GM12801 (cell line): ENCODE data around the gene METTL17.
"Not testable (repeated sequence)": the region's sequence is repeated elsewhere in the genome, so short reads cannot be mapped to it uniquely, and the experiment has no call there.

Experiments
- TF ChIP-seq, protein P1 (sequence below): IDR thresholded peaks from one replicate; pipeline ENCODE4 v1.5.1; 2011; ENCODE audit warnings: control low read depth; ENCODE audit not compliant: insufficient read length; ENCODE audit errors: extremely low read depth

The METTL17 gene, protein sequence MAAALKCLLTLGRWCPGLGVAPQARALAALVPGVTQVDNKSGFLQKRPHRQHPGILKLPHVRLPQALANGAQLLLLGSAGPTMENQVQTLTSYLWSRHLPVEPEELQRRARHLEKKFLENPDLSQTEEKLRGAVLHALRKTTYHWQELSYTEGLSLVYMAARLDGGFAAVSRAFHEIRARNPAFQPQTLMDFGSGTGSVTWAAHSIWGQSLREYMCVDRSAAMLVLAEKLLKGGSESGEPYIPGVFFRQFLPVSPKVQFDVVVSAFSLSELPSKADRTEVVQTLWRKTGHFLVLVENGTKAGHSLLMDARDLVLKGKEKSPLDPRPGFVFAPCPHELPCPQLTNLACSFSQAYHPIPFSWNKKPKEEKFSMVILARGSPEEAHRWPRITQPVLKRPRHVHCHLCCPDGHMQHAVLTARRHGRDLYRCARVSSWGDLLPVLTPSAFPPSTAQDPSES

GRCh38 chr14:20989787-20990600, at the start of gene METTL17:
TSS of gene METTL17 (plus strand) at chr14:20989980. CDS start at chr14:20990003, 23 bp downstream.
- TF ChIP-seq, protein P1, sequence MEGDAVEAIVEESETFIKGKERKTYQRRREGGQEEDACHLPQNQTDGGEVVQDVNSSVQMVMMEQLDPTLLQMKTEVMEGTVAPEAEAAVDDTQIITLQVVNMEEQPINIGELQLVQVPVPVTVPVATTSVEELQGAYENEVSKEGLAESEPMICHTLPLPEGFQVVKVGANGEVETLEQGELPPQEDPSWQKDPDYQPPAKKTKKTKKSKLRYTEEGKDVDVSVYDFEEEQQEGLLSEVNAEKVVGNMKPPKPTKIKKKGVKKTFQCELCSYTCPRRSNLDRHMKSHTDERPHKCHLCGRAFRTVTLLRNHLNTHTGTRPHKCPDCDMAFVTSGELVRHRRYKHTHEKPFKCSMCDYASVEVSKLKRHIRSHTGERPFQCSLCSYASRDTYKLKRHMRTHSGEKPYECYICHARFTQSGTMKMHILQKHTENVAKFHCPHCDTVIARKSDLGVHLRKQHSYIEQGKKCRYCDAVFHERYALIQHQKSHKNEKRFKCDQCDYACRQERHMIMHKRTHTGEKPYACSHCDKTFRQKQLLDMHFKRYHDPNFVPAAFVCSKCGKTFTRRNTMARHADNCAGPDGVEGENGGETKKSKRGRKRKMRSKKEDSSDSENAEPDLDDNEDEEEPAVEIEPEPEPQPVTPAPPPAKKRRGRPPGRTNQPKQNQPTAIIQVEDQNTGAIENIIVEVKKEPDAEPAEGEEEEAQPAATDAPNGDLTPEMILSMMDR, result no peak

DNA sequence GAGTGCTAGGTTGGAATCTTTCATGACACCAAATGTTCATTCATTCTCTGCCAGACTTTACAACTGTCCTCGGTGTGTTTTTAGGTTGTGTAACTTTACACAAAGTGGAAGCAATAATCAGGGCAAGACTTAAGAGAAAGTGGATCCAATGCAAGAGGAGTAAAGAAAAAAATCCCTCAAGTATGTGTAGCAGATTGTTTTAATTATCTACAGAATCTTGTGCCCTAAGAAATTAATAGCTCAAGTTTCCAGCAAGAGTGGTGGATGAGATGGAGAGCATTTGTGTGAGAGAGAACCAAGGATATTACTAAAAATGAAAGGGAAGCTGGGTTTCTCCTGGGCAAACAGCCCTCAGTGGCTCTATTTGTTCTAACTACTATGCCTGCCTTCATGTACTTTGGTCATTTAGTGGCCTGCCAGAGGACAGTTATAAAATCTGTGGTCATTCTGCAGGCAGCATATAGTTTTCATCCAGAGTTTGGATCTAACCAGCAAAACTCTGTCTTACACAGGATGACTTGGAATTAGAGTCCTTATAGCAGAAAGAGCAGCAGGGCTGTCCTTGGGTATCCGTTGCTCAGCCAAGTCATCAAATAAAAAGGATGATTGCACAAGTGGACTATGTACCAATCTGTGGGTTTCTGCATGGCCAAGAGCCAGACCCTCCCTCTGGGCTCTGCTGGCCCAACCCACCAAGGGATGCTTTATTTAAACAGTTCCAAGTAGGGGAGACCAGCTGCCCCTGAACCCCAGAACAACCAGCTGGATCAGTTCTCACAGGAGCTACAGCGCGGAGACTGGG, 34.8 kb upstream of the METTL17 start, which contains the start of gene RNASE2:
Gene RNASE2, plus strand, starts transcription at position 752 of the 802 bp plus-strand sequence. CDS start 285 bp downstream, outside the sequence.
- TF ChIP-seq, protein P1, result not testable (repeated sequence)

GRCh38 chr14:20956376-20956976, 33.3 kb upstream of the METTL17 start:
- TF ChIP-seq, protein P1, result no peak

GRCh38 chr14:20969336-20969735, 20.4 kb upstream of the METTL17 start:
- TF ChIP-seq, protein P1, result no peak

DNA sequence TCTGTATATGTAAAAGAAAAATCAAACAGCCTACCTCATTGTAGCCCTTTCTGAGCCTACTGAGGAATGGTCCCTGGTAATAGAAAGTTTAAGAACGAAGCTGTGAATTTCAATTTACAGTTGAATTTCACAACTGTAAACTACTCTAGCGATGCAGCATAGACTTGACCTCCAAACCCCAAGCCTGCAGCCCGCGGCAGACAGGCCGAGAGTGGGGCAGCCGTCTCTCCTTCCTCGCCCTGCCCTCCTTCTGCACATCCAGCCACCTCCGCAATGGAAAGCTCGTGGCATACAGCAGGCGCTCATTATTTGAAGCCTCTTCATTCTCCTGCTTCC, 19.2 kb upstream of the METTL17 start:
- TF ChIP-seq, protein P1, result no peak

DNA sequence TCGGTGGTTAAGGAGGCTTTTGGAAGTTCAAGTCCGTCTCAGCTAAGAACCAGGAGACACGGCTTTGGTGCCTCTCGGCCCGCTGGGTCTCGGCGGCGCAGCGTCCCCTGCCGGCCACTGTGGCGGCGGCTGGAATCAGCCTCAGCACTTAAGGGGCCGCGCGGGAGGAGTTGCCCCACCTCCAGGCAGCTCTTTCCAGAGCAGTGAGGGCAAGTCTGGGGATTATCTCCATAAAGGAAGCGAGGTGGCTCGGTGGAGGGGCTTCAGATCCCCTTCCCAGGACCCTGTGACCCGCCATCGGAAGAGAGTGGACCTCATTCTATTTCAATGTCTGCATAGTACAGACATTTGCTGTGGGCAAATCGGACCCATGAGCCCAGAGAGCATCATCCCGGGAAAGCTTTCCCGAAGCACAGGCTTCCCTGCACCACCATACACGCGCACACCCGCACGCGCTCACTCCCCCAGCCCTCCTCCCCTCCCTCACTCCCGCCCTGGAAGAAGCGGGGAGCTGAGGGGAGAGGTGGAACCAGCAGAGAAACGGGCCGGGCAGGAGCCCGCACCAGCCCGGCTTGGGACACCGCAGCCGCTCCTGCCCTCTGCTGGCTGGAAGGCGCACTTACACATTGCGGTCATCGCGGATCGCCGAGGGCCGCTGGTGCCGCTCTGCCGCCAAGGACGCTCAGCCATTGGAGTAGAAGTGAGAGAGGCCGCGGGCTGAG, 18.6 kb upstream of the METTL17 start:
- TF ChIP-seq, protein P1, result no peak
